HCT116 (cell line): Measurements from ENCODE around the gene PCBP3. TPM values are rescaled to one million over a fixed set of nuclear protein-coding genes. Genes with fewer than 3 reads are reported as not detected.

Source experiments
- ATAC-seq: fragments of 200-7000 bp; cut with Tn5 transposase; 2 replicates; pipeline ENCODE4 v1.9.1; 2020; ENCODE audit warnings: mild to moderate bottlenecking, moderate library complexity
- BruUV-seq: library from RNA; stranded (reverse); fragments of 400-500 nt; replicated peaks from 2 replicates; lab custom pipeline; 2021; lab: Mats Ljungman, UMichigan
- CTCF ChIA-PET: fragments of 300-600 bp; sonication (Branson Sonifier 250); formaldehyde crosslinking; loops from one replicate; lab custom pipeline; 2021; ENCODE audit warnings: antibody characterized with exemption; lab: Charles Lee
- POLR2A ChIA-PET: fragments of 300-600, 350-600 bp; sonication (Branson Sonifier 250); formaldehyde crosslinking; loops from one replicate; lab custom pipeline; 2021; ENCODE audit warnings: antibody characterized with exemption; lab: Charles Lee
- RAD21 ChIA-PET, 2 experiments: fragments of 300-600 bp; sonication (Branson Sonifier 250); formaldehyde crosslinking; loops; one replicate each; lab custom pipeline; 2023; ENCODE audit warnings: low total read pairs in 2 of 2; ENCODE audit not compliant: uncharacterized antibody in 2 of 2, unreplicated experiment in 2 of 2, low non-redundant PET in 1 of 2; lab: Charles Lee
- DNase-seq: peaks from one replicate; pipeline ENCODE4 v3.0.0-alpha.2; 2010; ENCODE audit warnings: low read depth, low spot score
- H2AFZ ChIP-seq: fragments of 200-600 bp; shearing (Covaris generic), sonication (generic); 2 replicates; pipeline ENCODE4 v1.6.1; 2017; ENCODE audit warnings: low read depth, mixed run types, mixed read lengths, antibody characterized with exemption, low read length; ENCODE audit not compliant: poor library complexity, severe bottlenecking
- H3K27ac ChIP-seq: 2 replicates; pipeline ENCODE4 v1.5.1; 2012; ENCODE audit warnings: low read depth, low read length
- H3K27me3 ChIP-seq: fragments of 200-600 bp; sonication (generic); 2 replicates; pipeline ENCODE4 v1.6.1; 2016; ENCODE audit warnings: mixed run types, low read length, mixed read lengths; ENCODE audit not compliant: insufficient read depth
- H3K36me3 ChIP-seq, 2 experiments: fragments of 200-500 bp in 1 of 2; fragments of 200-600 bp in 1 of 2; sonication (Bioruptor generic) in 1 of 2; sonication (generic) in 1 of 2; 2 replicates each; pipeline versions ENCODE4 v1.5.1 to v1.6.1; 2014 to 2016; ENCODE audit warnings: low read length in 2 of 2, inconsistent platforms in 1 of 2, mixed read lengths in 1 of 2, mixed run types in 1 of 2; ENCODE audit not compliant: insufficient read depth in 2 of 2, control insufficient read depth in 1 of 2
- H3K4me1 ChIP-seq, 2 experiments: fragments of 200-600 bp in 1 of 2; sonication (generic) in 1 of 2; 2 replicates each; pipeline versions ENCODE4 v1.5.1 to v1.6.1; 2012 to 2017; ENCODE audit warnings: low read length in 2 of 2, inconsistent platforms in 1 of 2, mild to moderate bottlenecking in 1 of 2, mixed read lengths in 1 of 2, mixed run types in 1 of 2, moderate library complexity in 1 of 2; ENCODE audit not compliant: insufficient read depth in 2 of 2, control insufficient read depth in 1 of 2
- H3K4me2 ChIP-seq: fragments of 200-600 bp; sonication (generic); 2 replicates; pipeline ENCODE4 v1.6.1; 2017; ENCODE audit warnings: mixed run types, low read length, mixed read lengths
- H3K4me3 ChIP-seq, 2 experiments: fragments of 200-600 bp in 1 of 2; sonication (generic) in 1 of 2; replicated peaks in 1 of 2; 2 replicates each; pipeline ENCODE4 v1.5.1; 2011 to 2016; ENCODE audit warnings: low read length in 2 of 2, control low read depth in 1 of 2, low read depth in 1 of 2, mild to moderate bottlenecking in 1 of 2, mixed read lengths in 1 of 2, mixed run types in 1 of 2
- H3K79me2 ChIP-seq: fragments of 200-600 bp; sonication (generic); 2 replicates; pipeline ENCODE4 v1.6.1; 2017; ENCODE audit warnings: mild to moderate bottlenecking, mixed run types, low read length, moderate library complexity, mixed read lengths; ENCODE audit not compliant: insufficient read depth
- H3K9ac ChIP-seq: fragments of 200-600 bp; sonication (generic); 2 replicates; pipeline ENCODE4 v1.6.1; 2016; ENCODE audit warnings: low read length, mixed read lengths
- H3K9me2 ChIP-seq: fragments of 200-600 bp; sonication (generic), shearing (Covaris generic); 2 replicates; pipeline ENCODE4 v1.6.1; 2017; ENCODE audit warnings: mixed run types, mild to moderate bottlenecking, moderate library complexity; ENCODE audit not compliant: insufficient read depth
- H3K9me3 ChIP-seq, 2 experiments: fragments of 200-500 bp in 1 of 2; fragments of 200-600 bp in 1 of 2; sonication (Bioruptor generic) in 1 of 2; sonication (generic) in 1 of 2; 2 replicates each; pipeline ENCODE4 v1.6.1; 2014 to 2017; ENCODE audit warnings: low read length in 2 of 2, mixed read lengths in 2 of 2, inconsistent platforms in 1 of 2, low read depth in 1 of 2, mild to moderate bottlenecking in 1 of 2, mixed run types in 1 of 2, moderate library complexity in 1 of 2; ENCODE audit not compliant: control insufficient read depth in 1 of 2, insufficient read depth in 1 of 2
- H4K20me1 ChIP-seq: fragments of 200-600 bp; sonication (generic), shearing (Covaris generic); 2 replicates; pipeline ENCODE4 v1.6.1; 2017; ENCODE audit warnings: mixed run types, mild to moderate bottlenecking, moderate library complexity; ENCODE audit not compliant: insufficient read depth
- CBX3 ChIP-seq: IDR thresholded peaks from 2 replicates; pipeline ENCODE4 v1.6.1; 2012; ENCODE audit warnings: low read depth
- CEBPB ChIP-seq: IDR thresholded peaks from 2 replicates; pipeline ENCODE4 v1.6.1; 2012; ENCODE audit warnings: low read depth
- EGR1 ChIP-seq: IDR thresholded peaks from 2 replicates; pipeline ENCODE4 v1.6.1; 2012; ENCODE audit warnings: low read depth
- EZH2phosphoT487 ChIP-seq: fragments of 200-600 bp; IDR thresholded peaks from 2 replicates; pipeline ENCODE4 v1.6.1; 2018; ENCODE audit warnings: antibody characterized with exemption, borderline replicate concordance
- FOSL1 ChIP-seq: IDR thresholded peaks from 2 replicates; pipeline ENCODE4 v1.6.1; 2012; ENCODE audit warnings: low read depth
- JUND ChIP-seq: IDR thresholded peaks from 2 replicates; pipeline ENCODE4 v1.6.1; 2012
- RAD21 ChIP-seq: IDR thresholded peaks from 2 replicates; pipeline ENCODE4 v1.6.1; 2012; ENCODE audit warnings: low read depth, mild to moderate bottlenecking
- SIN3A ChIP-seq: IDR thresholded peaks from 2 replicates; pipeline ENCODE4 v1.6.1; 2012; ENCODE audit warnings: low read depth
- SRF ChIP-seq: IDR thresholded peaks from 2 replicates; pipeline ENCODE4 v1.6.1; 2012; ENCODE audit warnings: low read depth
- YY1 ChIP-seq: IDR thresholded peaks from 2 replicates; pipeline ENCODE4 v1.6.1; 2011; ENCODE audit warnings: low read length, low read depth, moderate library complexity, mild to moderate bottlenecking; ENCODE audit not compliant: insufficient replicate concordance; ENCODE audit errors: extremely low read depth
- ZFX ChIP-seq: fragments of 450-650 bp; IDR thresholded peaks from 2 replicates; pipeline ENCODE4 v1.6.1; 2017
- intact Hi-C: fragments of 100-400 bp; cut with micrococcal nuclease; formaldehyde crosslinking; loops from 2 replicates; pipeline ENCODE4 v1.10.0; 2022
- total RNA-seq: library from RNA; stranded (reverse); gene quantifications from one replicate; pipeline ENCODE4 v1.2.1, GENCODE V29; 2021; ENCODE audit not compliant: unreplicated experiment
- TF ChIP-seq, protein P1 (sequence below): IDR thresholded peaks from 2 replicates; pipeline ENCODE4 v1.6.1; 2011; ENCODE audit warnings: mild to moderate bottlenecking, low read length, moderate library complexity; ENCODE audit not compliant: insufficient replicate concordance; ENCODE audit errors: extremely low read depth

PCBP3 gene
- total RNA-seq, 1 experiment from 2014 or later, result 3.1 TPM

DNA sequence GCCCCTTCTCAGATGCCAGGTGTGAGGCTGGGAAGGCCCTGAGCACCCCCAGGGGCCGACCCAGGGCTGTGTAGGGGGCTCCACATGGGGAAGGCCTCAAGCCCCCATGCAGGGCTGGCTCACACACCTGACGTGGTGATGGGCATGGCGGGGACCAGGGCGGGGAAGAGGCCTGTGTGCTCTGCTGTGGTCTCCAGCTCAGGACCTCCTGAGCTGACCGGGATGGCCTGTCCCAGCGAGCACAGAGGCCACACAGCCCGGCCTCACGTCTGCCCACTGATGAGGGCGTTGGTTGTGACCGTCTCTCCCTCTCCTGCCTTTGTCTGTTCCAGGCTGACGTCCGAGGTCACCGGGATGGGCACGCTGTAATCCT is 297.8 kb downstream of the PCBP3 start:
- H2AFZ ChIP-seq, result no peak overlapping the region
- CTCF ChIA-PET, result no interaction called here
- H3K27ac ChIP-seq, result no peak overlapping the region
- no peak for DNase-seq
- no peaks in the 10 kb centered on the region for H3K9me3 ChIP-seq
- POLR2A ChIA-PET, result no interaction called here
- H3K9me2 ChIP-seq, result no peaks in the 10 kb centered on the region
- intact Hi-C loops, result no loop called here
- H3K27me3 ChIP-seq, result no peaks in the 10 kb centered on the region
- no peak for TF ChIP-seq FOSL1
- no peaks in the 10 kb centered on the region for H3K36me3 ChIP-seq
- no peak overlapping the region for H3K4me2 ChIP-seq
- no peaks in the 10 kb centered on the region for H3K79me2 ChIP-seq
- no peak for ATAC-seq
- BruUV-seq, result no TSS peak
- H3K4me1 ChIP-seq, result no peaks in the 10 kb centered on the region
- no peaks in the 10 kb centered on the region for H4K20me1 ChIP-seq
- H3K4me3 ChIP-seq, result no peak overlapping the region
- H3K9ac ChIP-seq, result no peak overlapping the region
- RAD21 ChIA-PET, result no interaction called here

DNA sequence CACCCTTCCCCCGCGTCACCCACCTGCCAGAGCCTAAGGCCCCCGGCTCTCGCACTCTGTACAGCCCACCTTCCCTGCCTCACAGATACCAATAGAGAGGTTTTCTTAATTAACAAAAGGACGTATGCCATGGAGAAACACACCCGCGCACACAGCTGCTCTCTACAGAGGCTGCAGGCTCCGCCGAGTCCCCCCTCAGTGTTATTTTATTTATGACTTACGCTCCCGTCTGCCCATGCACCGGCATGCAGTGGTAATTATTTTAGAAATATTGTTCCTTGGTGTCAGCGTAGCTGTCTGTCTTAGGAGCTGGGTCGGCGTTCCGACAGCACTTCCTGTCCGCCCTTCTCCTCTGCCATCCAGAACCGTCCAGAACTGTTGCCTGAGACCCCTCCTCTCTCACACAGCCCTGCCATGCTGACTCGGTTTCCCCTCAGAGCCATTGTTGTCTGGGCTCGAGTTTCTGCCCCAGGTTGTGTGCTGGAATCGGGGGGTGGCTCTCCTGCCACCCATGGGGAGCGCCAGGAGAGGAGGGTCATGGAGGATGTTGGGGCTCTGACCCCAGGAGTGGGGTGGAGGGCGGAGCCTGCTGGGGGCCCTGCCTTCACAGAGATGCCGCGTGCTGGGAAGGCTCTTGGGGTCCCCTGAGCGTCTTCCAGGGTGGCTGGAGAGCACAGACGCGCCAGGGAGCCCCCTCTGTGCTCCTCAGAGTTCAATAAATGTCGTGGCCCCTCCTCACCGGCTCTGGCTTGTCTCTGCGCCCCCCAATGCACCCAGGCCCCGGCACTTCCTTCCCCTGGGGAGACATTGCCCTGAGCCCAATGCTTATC is 298.4 kb downstream of the PCBP3 start:
- no peaks in the 10 kb centered on the region for H3K36me3 ChIP-seq
- POLR2A ChIA-PET, result no interaction called here
- no peaks in the 10 kb centered on the region for H3K9me3 ChIP-seq
- H2AFZ ChIP-seq, result no peak overlapping the region
- H3K79me2 ChIP-seq, result no peaks in the 10 kb centered on the region
- H3K27me3 ChIP-seq, result no peaks in the 10 kb centered on the region
- no peaks in the 10 kb centered on the region for H3K4me1 ChIP-seq
- no peaks in the 10 kb centered on the region for H4K20me1 ChIP-seq
- intact Hi-C loops, result no loop called here
- RAD21 ChIA-PET, result no interaction called here
- TF ChIP-seq FOSL1, result no peak
- TF ChIP-seq YY1, result no peak
- no peak for TF ChIP-seq CBX3
- no peak for TF ChIP-seq ZFX
- no peak for TF ChIP-seq SRF
- no peak for TF ChIP-seq JUND
- no peak for TF ChIP-seq CEBPB
- TF ChIP-seq EGR1, result no peak
- no peak for TF ChIP-seq SIN3A
- TF ChIP-seq RAD21, result no peak
- TF ChIP-seq, protein P1, sequence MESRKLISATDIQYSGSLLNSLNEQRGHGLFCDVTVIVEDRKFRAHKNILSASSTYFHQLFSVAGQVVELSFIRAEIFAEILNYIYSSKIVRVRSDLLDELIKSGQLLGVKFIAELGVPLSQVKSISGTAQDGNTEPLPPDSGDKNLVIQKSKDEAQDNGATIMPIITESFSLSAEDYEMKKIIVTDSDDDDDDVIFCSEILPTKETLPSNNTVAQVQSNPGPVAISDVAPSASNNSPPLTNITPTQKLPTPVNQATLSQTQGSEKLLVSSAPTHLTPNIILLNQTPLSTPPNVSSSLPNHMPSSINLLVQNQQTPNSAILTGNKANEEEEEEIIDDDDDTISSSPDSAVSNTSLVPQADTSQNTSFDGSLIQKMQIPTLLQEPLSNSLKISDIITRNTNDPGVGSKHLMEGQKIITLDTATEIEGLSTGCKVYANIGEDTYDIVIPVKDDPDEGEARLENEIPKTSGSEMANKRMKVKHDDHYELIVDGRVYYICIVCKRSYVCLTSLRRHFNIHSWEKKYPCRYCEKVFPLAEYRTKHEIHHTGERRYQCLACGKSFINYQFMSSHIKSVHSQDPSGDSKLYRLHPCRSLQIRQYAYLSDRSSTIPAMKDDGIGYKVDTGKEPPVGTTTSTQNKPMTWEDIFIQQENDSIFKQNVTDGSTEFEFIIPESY, result no peak
- TF ChIP-seq EZH2phosphoT487, result no peak
- H3K27ac ChIP-seq, result no peak overlapping the region
- no peak for ATAC-seq
- CTCF ChIA-PET, result no interaction called here
- no peak overlapping the region for H3K9ac ChIP-seq
- H3K9me2 ChIP-seq, result no peaks in the 10 kb centered on the region
- BruUV-seq, result no TSS peak
- DNase-seq, result no peak
- no peak overlapping the region for H3K4me2 ChIP-seq
- no peak overlapping the region for H3K4me3 ChIP-seq
